Skin of body (tissue), 2 donors: ENCODE results near the gene EXOC4. TPM values are rescaled to one million over a fixed set of nuclear protein-coding genes. Genes with fewer than 3 reads are reported as not detected.
A peak's percentile ranks its signal among the peaks of the same experiment; 100 is the strongest.

ENCODE experiments used
- DNase-seq: peaks from one replicate; lab custom pipeline; 2025; lab: John Stamatoyannopoulos, UW
- total RNA-seq: library from RNA; depleted of rRNA; stranded (reverse); fragments of >200 nt; gene quantifications from one replicate; pipeline ENCODE4 v1.2.3, GENCODE V29; 2014

The EXOC4 gene
- total RNA-seq, 1 donor from 2014 or later = 96.4 TPM

DNA sequence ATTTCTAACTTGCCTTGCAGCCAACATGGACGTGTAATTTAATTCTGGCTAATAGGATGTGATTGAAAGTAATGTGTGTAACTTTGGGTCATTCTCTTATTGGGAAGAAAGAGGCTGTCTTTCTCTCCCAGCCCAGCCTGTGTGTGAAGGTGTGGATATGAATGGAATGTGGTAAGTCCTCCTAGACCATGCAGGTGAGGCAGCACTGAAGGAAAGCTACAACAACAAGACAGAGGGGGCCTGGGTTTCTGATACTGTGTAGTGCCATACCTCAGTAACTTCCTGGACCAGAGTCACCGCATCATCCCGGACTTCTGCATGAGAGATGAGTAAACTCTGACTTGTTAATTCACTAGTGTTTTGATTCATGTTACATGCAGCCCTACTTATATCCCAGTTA lies 237.0 kb downstream of the EXOC4 start:
- no peak for DNase-seq

DNA sequence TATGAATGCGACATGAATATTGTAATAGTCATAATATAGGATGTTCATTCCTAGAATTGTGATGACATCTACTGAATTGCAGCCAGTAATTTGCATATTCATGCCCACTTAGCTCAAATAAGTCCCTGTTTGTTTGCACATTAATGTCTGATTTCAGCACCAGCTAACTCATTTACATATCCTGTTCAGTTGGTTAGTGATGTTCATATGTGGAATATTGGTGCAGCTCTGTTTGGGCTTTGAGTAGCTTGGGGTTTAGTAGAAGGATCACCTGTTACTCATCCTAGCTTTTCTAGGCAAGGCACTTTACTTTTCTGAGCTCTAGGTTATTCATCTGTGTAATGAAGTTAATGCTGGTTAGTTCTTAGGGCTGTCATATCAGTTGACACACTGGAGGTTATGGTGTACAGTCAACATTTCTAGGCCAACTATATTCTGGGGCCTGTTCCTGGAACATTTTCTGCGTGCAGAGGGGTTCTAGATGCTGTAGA lies 238.4 kb downstream of the EXOC4 start:
- DNase-seq = no peak

GRCh38 chr7:133491846-133492652 lies 239.2 kb downstream of the EXOC4 start:
- no peak for DNase-seq

DNA sequence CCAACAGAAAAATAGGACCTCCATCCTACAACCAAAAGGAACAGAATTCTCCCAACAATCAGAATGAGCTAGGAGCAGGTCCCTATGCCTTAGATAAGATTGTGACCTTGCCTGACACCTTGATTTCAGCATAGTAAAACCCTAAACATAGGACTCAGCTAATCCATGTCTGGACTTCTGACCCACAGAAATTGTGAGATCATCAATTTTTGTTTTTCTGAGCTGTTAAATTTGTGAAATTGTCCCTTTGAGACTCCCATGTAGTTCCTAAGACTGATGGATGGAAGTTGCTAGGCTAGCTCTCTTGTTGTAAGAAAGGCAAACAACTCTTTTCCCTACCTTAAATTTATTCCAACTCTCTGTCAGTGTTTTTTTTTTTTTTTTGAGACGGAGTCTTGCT lies 244.2 kb downstream of the EXOC4 start:
- DNase-seq = no peak

- no peak for DNase-seq
These were observed 248.9 kb downstream of the EXOC4 start for GRCh38 chr7:133501771-133502170.

GRCh38 chr7:133502498-133502897 lies 249.6 kb downstream of the EXOC4 start:
- no peak for DNase-seq

- no peak for DNase-seq
These were observed 250.1 kb downstream of the EXOC4 start for GRCh38 chr7:133502972-133503371.

GRCh38 chr7:133504825-133505224 lies 251.9 kb downstream of the EXOC4 start:
- DNase-seq = no peak

DNA sequence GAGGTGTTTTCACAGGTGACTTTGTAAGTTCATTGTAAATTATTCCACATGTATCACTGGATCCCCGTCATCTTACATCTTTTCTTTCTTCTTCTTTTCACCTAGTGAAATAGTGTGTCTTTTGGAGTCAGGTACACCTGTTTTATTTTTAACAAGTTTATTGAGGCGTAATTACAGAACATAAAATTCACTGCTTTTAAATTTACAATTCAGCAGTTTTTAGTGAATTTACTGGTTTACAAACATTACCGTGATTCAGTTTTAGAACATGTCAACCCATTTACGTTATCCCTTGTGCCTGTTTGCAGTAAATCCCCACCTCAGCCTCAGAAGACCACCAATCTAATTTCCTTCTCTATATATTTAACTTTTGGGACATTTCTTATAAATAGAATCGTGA lies 256.9 kb downstream of the EXOC4 start:
- no peak for DNase-seq

DNA sequence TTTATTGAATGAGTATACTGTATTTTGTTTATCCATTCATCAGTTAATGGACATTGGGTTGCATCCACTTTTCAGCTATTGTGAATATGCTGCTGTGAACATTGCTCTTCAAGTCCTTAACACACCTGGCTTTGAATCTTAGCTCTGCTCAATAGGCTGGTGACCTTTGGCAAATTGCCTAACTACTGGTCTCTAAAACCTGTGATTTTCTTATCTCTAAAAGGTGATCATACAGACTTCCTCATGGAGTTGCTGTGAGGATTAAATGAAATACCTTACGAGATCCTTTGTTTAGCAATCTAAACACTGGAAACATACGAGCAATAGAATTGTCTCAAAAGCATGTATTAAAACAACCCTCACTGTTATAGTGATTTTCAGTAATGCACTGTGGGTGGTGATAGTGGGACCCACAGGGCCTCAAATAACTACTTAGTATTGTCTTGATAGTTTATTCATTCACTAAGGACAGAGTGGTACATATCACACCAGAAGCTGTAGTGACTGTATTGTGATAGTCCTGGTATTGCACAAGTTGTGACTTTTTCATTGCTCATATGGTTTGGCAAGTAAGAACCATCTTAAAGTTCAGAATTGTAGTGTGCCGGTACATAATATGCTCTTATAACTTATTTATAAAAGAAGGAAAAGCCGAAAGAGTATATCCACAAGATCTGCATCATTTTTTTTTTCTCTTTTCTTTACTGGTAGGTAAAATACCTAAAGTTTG lies 257.6 kb downstream of the EXOC4 start:
- DNase-seq = no peak

- DNase-seq = no peak
These were observed 258.4 kb downstream of the EXOC4 start for GRCh38 chr7:133511252-133511651.

DNA sequence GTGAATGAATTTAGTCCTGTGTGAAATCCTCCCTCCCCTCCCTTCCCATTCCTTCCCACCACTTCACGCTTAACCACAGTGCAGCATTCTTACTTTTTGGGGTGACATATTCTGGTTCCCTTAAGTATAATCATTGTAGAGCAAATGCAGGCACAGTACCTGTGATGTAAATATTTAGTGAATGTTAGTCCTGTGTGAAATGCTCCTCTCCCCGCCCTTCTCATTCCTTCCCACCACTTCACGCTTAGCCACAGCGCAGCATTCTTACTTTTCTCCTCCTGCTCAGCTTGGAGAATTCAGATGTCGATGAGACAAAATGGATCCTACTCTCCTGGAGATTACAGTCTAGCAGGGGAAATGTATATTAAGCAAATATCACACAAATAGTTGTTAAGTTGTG lies 258.8 kb downstream of the EXOC4 start:
- no peak for DNase-seq

DNA sequence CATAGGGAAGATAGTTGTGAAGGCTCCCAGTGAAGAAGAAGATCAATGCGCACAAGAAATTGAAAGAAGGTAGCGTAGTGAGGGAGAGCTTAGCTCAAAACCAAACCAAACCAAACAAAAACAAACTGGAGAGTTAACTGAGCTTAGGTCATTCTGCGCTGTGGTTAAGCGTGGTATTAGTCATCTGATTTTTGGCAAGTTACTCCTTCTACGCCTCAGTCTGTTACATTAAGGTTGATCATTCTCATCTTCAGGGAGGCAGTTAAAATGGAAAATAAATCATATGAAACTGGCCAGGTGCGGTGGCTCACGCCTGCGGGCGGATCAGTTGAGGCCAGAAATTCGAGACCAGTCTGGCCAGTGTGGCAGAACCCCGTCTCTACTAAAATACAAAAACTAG lies 259.7 kb downstream of the EXOC4 start:
- no peak for DNase-seq

DNA sequence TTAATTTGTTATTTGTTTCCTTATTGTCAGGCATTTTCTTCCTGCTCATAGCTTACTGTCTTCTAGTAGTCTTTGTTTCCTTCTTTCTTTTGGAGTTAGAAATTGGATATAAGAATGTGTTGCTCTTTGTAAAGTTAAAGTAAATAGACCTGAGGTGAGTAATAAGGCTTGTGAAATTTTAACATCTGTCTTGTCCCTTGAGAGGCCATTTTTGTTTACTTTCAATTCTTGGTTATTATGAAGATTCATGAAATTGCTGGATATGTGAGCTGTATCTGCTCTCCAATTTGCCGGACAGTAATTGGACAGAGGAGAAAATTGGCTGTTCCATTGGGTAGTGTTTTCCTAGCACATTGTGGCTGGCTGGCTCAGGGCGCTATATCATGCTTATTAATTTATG lies 260.7 kb downstream of the EXOC4 start:
- DNase-seq = no peak

DNA sequence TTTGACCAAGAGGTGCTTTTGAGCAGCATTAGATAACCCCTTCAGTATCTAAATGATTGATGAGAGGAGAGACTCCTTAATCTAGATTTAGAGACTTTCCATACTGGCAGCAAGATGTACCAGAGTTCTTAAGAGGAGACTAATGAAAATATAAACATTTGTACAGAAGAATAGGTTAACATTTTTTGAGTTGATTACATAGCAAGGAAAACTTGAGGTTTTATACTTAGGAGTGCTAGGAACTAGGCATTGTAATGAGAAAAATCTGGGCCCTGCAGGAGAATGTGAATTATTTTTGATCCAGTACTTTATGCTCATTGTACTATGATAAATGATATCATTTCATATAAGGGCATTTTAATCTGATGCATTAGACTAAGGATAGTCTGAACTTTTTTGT lies 261.7 kb downstream of the EXOC4 start:
- DNase-seq = no peak

DNA sequence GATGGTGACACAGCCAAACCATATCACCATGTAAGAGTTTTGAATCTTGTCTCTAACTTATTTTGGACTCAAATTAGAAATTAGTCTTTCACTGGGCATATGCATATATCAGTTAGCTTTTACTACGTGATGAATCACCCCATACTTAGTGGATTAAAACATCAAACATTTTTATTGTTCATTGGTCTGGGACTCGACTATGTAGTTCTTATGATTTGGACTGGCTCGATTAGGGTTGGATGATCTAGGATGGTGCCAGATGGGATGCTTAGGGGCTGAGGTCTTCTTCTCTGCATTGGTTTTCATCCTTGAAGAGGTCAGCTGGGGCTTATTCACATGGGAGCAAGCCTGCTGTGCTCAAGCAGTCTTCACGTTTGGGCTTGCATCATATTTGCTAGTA lies 264.9 kb downstream of the EXOC4 start:
- DNase-seq = no peak

DNA sequence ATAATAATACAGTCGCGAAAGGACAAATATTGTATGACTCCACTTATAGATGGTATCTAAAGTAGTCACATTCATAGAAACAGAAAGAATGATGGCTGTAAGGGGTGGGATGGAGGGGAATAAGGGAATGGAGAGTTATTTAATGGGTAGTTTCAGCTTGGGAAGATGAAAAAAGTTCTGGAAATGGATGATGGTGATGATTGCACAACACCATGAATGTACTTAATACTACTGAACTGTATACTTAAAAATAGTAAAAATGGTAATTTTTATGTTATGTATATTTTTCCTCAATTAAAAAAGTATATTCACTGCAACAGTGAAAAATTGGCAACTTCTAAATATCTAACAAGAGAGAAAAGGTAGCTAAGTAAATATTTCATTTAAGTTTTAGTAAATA lies 265.8 kb downstream of the EXOC4 start:
- no peak for DNase-seq

DNA sequence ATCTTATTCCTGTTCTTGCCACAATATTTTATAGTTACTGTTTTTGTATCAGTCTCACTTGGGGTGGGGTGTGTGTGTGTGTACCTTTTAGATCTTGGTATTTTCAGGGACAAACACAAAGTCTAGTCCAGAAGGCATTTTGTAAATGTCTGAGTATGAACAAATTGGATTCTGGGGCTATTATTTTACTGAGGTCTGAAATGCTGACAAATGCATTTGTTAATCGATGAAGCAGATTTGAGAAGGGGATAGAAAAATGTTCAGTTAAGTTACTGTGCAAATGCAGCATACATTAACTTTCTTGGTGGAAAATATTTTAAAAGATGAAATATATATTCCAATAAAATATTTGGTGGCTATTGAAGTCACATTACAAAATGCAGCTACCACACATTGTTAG lies 267.4 kb downstream of the EXOC4 start:
- no peak for DNase-seq

DNA sequence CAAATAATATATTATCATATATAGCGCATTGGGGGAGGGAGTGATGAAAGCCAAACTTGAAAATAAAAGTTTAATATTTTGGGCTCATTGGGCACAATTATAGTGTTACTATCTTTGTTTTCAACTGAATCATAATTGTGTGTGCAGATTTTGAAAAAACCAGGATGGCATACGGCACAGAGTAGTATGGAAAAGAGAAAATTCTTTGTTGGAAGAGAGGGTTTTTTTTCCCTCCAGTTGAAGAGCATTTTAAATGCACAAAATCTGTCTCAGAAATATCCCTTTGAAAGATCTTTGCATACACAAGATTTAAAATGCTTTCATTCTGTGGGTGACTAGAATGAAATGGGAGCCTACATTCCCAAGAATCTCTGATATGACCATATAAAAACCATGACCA lies 269.6 kb downstream of the EXOC4 start:
- DNase-seq = no peak

DNA sequence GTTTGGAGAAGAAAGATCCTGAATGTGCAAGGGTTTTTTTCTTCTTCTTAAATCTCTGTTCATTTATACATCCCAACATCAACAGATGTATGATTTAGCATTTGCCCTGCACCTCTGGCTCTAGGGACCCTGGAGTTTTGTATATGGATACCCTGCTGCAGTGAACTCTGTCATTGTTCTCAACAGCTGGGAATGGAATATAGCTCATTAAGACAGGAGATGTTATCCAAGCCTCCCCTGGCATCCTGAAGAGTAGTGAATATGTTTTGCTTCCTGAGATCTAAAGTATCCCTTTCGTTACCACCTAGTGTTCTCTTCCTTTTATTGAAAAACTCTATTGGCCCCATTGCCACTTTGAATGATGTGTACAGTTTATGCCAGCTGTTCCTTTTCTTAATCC lies 275.9 kb downstream of the EXOC4 start:
- no peak for DNase-seq

- DNase-seq = no peak
These were observed 277.0 kb downstream of the EXOC4 start for GRCh38 chr7:133529861-133530260.

DNA sequence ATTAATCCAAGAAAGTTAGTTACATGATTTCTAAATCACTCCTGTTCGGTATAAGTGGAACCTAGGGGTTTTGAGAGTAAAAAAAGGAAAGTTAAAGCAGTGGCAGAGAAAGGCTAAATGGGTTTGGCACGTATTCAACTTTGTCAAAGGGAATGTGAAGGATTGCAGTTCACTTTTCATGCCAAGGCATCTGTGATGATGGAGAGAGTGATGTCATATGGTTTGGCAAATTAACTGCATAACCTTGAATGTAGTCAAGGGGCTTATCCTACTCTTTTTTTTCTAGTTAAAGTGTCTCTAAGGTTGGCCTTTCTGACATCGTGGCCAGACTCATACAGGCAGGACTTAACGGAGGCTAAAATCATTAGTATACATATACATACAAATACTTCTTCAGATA lies 277.8 kb downstream of the EXOC4 start:
- peak; percentile 19 for DNase-seq

- no peak for DNase-seq
These were observed 281.9 kb downstream of the EXOC4 start for GRCh38 chr7:133534816-133535215.
